ENCODE data around the gene SPSB1.

Gene SPSB1

DNA sequence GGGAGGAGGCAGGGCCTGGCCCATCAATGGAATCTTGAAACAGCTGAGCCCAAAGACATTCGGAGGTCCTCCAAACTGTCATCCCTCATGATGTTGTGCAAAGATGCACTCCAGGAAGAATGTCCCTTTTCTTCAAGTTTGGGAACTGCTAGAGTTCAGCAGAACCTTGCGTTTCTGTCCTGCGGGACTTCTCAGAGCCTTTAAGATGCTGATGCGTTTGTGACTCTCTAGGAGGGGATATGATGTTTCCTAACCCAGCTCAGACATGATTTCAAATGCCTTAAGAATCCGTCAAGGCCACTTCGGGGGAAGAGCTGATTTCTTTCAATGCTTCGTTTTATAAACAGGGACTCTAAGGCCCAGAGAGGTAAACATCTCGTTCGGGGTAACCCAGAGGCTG, 35.5 kb downstream of the SPSB1 start:
- no peak overlapping the region for H3K4me3 ChIP-seq (ENCODE audit: control insufficient read depth, low read depth, low read length)
- no peak for DNase-seq (ENCODE audit: low read depth)
- TF ChIP-seq, protein P1, sequence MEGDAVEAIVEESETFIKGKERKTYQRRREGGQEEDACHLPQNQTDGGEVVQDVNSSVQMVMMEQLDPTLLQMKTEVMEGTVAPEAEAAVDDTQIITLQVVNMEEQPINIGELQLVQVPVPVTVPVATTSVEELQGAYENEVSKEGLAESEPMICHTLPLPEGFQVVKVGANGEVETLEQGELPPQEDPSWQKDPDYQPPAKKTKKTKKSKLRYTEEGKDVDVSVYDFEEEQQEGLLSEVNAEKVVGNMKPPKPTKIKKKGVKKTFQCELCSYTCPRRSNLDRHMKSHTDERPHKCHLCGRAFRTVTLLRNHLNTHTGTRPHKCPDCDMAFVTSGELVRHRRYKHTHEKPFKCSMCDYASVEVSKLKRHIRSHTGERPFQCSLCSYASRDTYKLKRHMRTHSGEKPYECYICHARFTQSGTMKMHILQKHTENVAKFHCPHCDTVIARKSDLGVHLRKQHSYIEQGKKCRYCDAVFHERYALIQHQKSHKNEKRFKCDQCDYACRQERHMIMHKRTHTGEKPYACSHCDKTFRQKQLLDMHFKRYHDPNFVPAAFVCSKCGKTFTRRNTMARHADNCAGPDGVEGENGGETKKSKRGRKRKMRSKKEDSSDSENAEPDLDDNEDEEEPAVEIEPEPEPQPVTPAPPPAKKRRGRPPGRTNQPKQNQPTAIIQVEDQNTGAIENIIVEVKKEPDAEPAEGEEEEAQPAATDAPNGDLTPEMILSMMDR (conservative IDR thresholded peaks at IDR 0.05; ENCODE audit: control insufficient read depth, insufficient read depth, low read depth, low read length) = no peak

DNA sequence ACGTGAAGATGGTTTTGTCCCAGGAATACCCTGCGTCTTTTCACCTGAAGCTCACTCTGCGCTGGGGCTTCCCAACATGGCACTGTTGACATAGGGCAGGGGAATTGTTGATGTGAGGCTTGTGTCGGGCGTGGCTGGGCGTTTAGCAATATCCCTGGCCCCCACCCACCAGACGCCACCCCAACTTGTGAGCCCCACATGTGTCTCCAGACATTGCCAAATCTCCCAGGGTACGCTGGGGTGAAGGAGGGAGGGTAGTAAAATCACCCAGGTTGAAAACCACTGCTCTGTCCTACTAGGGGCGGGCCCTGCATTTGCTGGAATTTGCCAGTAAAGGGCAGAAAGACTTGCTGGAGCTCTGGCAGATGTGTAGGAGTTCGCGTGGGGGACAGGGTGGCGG, 36.0 kb downstream of the SPSB1 start:
- TF ChIP-seq, protein P1 (conservative IDR thresholded peaks at IDR 0.05; ENCODE audit: control insufficient read depth, insufficient read depth, low read depth, low read length) = no peak
- no peak for DNase-seq (ENCODE audit: low read depth)
- H3K4me3 ChIP-seq (ENCODE audit: control insufficient read depth, low read depth, low read length) = no peak overlapping the region

DNA sequence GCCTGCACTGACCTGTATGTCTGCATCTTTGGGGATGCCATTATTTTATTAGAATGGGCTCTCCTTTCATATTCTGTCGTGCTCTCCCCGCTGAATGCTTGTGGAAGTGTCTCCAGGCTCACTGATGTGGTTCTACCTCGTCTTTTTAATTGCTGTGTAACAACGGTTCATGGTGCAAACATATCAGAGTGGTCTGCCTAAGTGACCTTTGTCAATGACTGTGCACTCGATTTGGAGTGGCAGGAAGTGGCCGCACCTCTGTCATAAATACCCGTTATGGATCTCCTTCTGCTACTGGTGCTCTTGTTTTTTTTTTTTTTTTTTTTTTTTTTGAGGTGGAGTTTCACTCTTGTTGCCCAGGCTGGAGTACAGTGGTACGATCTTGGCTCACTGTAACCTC, 38.3 kb downstream of the SPSB1 start:
- TF ChIP-seq, protein P1 (conservative IDR thresholded peaks at IDR 0.05; ENCODE audit: control insufficient read depth, insufficient read depth, low read depth, low read length) = no peak
- DNase-seq (ENCODE audit: low read depth) = no peak
- no peak overlapping the region for H3K4me3 ChIP-seq (ENCODE audit: control insufficient read depth, low read depth, low read length)

DNA sequence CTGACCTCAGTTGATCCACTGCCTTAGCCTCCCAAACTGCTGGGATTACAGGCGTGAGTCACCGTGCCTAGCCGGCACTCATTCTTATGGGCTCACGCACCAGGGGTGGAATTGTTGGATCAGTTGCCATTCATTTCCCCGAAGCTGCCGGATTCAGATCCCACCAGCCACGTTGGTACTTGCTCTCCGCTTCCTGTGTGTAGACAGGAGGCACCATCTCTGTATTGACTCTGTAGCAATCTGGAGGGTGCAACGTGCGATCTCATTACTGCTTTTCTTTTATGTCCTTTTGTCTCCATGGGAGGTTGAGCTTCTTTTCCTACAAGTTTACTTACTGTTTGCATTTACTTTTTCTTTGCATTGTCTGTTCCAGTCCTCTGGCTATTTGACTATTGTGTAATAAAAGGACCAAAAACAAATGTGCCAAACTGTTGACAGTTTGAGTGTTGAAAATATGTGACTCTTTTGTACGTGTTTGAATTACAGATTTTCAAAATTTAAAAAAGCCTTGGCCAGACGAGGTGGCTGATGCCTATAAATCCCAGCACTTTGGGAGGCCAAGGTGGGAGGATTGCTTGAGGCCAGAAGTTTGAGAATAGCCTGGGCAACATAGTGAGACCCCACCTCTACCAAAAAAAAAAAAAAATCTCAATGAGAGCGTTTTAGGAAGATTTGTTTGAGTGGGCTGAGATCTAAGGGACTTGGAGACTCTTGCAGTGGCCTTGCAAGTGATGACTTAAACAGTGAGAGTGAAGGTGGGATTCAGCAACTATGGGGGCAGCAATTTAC, 39.1 kb downstream of the SPSB1 start:
- TF ChIP-seq, protein P1 (conservative IDR thresholded peaks at IDR 0.05; ENCODE audit: control insufficient read depth, insufficient read depth, low read depth, low read length) = no peak
- no peak overlapping the region for H3K4me3 ChIP-seq (ENCODE audit: control insufficient read depth, low read depth, low read length)
- peak; percentile 36 for DNase-seq (ENCODE audit: low read depth)

DNA sequence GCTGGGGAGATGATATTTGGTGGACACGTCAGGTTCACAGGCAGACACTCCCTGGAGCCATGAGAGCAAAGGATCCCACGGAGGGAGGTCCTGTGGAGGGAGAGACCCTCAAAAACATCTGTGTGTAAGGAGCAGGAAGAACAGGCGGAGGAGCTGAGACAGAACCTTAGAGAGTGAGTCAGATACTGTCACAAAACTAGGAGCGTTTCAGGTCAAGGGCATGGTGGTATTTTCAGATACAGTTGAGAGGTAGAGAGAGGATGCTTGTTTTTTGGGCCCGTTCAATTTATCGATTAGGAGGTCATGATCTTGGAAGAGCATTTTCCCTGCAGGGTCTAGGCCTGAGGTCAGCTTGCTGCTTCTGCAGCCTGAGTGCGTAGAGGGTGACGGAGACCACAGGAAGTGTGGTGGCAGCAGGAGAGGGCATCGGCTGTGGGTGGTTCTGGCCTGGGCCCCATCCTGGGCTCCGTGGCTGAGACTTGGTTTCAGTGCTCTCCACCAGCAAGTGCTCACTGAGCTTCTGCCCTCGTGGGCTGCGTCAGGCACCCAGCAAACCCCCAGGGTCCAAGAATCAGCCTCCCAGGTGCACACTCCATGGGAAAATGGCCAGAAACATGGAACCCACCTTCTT, 39.9 kb downstream of the SPSB1 start:
- DNase-seq (ENCODE audit: low read depth) = no peak
- TF ChIP-seq, protein P1 (conservative IDR thresholded peaks at IDR 0.05; ENCODE audit: control insufficient read depth, insufficient read depth, low read depth, low read length) = no peak
- no peak overlapping the region for H3K4me3 ChIP-seq (ENCODE audit: control insufficient read depth, low read depth, low read length)

DNA sequence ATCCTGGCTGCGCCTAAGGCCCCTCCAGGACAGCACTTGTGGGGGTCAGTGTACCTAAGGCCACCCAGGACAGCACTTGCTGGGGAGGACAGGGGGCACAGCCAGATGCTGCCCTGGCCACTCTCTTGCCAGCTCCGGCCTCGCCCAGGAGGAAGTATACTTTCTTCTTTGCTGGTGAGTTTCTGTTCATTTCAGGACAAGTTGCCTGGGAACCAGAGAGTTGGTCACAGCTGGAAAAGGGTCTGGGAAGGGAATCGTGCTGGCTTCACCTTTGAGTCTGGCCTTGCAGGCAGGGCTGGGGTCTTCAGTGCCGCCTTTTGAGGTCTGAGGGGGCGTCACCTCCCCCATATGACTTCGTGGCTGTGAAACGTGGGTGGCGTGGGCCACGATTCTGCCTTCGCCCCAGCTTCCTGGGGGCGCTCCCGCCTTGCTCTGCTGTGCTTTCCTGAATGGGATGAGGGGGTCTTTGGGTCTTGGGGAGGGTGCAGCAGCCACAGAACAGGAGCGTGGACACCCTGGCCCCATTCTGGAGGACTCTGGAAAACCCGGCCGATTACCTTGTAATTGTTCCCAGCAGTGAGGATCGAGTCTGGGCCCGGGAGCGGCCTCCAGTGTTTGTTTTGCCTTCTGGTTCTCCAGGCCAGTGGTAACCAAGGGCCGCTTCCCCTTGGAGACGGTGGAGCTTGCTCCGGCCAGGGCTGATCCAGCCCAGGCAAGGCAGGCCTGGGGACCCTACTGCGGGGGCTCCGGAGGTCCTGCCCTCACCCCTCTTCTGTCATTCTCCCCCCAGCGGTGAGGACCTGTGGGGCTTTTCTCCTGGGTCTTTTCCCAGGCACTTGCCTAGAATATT, 45.9 kb downstream of the SPSB1 start:
- H3K4me3 ChIP-seq (ENCODE audit: control insufficient read depth, low read depth, low read length) = no peak overlapping the region
- TF ChIP-seq, protein P1 (conservative IDR thresholded peaks at IDR 0.05; ENCODE audit: control insufficient read depth, insufficient read depth, low read depth, low read length) = no peak
- peak; percentile 28 for DNase-seq (ENCODE audit: low read depth)

All from fibroblast of mammary gland (primary cell).